Kidney epithelial cell (primary cell): Measurements from ENCODE around the gene ATOH8. TPM values are rescaled to one million over a fixed set of nuclear protein-coding genes. Genes with fewer than 3 reads are reported as not detected.
A peak's percentile ranks its signal among the peaks of the same experiment; 100 is the strongest.

Source experiments
- DNase-seq: peaks from one replicate; pipeline ENCODE4 v3.0.0-alpha.2; 2010; ENCODE audit warnings: low read depth
- H3K27me3 ChIP-seq: 2 replicates; pipeline ENCODE4 v1.6.0; 2011; ENCODE audit warnings: low read length; ENCODE audit not compliant: control insufficient read depth, insufficient read depth
- H3K36me3 ChIP-seq: 2 replicates; pipeline ENCODE4 v1.5.1; 2011; ENCODE audit warnings: low read length; ENCODE audit not compliant: control insufficient read depth, insufficient read depth
- H3K4me3 ChIP-seq: 2 replicates; pipeline ENCODE4 v1.5.1; 2011; ENCODE audit warnings: low read depth, mild to moderate bottlenecking, control low read depth, low read length
- total RNA-seq: library from RNA; depleted of rRNA; stranded (reverse); fragments of >200 nt; gene quantifications from 2 replicates; pipeline ENCODE4 v1.2.3, GENCODE V29; 2015
- TF ChIP-seq, protein P1 (sequence below): IDR thresholded peaks from 2 replicates; pipeline ENCODE4 v1.5.1; 2011; ENCODE audit warnings: mild to moderate bottlenecking, moderate library complexity, low read length, control low read depth, inconsistent platforms; ENCODE audit not compliant: insufficient read depth, poor library complexity, severe bottlenecking

Gene ATOH8
- total RNA-seq, 1 donor from 2014 or later = 1.0 TPM

DNA sequence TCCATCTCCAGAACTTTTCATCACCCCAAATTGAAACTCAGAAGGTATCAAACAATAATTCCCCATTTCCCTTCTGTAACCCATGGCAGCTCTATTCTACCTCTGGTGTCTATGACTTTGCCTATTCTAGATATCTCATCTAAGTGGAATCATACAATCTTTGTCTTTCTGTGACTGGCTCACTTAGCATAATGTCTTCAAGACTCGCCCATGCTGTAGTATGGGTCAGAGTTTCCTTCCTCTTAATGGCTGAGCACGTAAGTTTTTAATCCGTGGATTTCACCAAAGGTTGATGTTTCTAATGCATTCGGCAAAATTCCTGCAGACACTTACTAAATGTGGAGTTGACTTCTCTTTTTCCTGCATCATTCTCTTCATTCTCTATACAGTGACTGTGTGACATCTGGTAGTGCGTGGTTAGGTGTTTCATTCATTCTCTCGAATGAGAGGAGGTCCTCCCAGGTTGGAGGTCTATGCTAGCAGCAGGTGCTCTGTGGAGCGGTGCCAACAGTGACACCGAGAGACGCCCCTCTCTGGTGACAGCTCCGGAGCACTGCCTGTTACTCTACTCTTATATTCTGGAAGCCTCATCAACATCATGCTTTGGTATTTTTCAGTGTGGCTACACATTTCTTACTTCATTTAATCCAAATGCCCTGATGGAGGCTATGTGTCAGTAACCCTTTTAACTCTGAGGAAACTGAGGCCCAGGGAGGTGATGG lies 50.1 kb downstream of the ATOH8 start:
- no peak overlapping the region for H3K4me3 ChIP-seq
- no peaks in the 10 kb centered on the region for H3K27me3 ChIP-seq
- no peak for DNase-seq
- TF ChIP-seq, protein P1, sequence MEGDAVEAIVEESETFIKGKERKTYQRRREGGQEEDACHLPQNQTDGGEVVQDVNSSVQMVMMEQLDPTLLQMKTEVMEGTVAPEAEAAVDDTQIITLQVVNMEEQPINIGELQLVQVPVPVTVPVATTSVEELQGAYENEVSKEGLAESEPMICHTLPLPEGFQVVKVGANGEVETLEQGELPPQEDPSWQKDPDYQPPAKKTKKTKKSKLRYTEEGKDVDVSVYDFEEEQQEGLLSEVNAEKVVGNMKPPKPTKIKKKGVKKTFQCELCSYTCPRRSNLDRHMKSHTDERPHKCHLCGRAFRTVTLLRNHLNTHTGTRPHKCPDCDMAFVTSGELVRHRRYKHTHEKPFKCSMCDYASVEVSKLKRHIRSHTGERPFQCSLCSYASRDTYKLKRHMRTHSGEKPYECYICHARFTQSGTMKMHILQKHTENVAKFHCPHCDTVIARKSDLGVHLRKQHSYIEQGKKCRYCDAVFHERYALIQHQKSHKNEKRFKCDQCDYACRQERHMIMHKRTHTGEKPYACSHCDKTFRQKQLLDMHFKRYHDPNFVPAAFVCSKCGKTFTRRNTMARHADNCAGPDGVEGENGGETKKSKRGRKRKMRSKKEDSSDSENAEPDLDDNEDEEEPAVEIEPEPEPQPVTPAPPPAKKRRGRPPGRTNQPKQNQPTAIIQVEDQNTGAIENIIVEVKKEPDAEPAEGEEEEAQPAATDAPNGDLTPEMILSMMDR = no peak
- no peaks in the 10 kb centered on the region for H3K36me3 ChIP-seq

DNA sequence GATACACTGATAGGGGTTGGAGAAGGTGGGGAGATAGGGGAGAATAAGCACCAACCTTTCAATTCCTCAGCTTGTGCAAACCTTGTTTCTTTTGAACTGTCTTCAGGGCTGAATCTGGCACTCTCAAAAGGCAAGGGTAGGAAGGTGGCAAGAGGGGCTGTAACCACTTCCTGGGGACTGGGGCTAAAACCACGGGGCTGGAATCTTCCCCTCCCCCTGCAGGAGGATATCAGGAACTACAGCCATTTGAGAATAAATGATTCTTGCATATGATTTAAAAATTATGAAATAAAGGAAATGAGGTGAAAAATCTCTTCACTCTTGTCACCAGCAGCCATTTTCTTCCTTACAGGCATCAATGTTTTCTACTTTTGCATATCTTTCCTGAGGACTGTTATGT lies 50.8 kb downstream of the ATOH8 start:
- no peaks in the 10 kb centered on the region for H3K36me3 ChIP-seq
- no peaks in the 10 kb centered on the region for H3K27me3 ChIP-seq
- no peak overlapping the region for H3K4me3 ChIP-seq
- no peak for DNase-seq
- TF ChIP-seq, protein P1 = peak; percentile 53

DNA sequence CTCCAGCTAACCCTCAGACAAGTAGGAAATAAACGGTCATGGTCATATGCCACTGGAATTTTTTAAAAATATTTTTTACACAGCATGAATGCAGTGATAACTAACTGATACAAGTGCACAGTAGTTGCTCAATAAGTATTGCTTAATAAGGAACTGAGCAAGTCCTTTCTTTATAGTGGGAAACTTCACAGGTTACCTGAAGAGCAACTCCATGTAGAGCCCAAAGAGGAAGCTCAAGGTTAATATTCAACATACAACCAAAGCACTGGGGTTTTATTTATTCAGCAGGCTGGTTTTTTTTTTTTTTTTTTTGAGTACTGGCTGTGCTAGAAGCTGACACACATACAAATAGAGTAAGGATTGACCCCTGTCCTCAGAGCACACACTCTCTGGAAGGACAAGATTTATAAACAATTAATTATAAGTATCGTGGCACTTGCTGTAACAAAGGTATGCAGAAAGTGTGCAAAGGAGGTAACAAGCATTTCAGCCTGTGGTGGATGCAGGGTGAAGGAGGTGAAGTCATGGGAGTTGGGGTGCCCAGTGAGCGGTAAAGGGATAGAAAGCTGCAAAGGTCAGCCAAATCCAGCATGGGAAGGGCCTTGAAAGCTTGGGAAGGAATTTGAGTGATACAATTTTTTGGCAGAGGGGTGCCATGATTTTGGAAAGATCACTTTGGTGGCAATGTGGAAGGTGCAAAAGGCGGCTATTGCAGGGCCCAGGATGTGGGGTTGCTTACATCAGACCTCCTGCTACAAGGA lies 52.7 kb downstream of the ATOH8 start:
- no peak overlapping the region for H3K4me3 ChIP-seq
- DNase-seq = peak; percentile 39
- TF ChIP-seq, protein P1 = no peak
- H3K27me3 ChIP-seq = no peaks in the 10 kb centered on the region
- no peaks in the 10 kb centered on the region for H3K36me3 ChIP-seq

DNA sequence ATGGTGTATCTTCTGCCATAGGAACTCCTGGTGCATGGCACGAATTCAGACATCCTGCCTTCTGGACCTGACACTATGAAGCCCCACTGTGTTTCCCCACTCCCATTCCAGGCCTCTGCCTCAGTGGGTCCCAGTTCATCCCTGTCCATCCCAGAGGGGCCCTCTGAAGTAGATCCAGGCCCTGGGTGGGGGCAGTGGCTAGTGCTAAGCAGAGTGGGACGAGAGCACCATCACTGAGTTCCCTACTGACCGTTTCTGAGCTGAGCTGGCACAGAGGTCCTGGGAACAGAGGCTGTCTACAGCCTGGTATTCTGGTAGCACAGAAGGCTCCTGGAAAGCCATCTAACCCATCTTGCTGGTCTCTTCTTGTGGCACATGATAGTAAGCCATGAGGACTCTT lies 54.0 kb downstream of the ATOH8 start:
- H3K27me3 ChIP-seq = no peaks in the 10 kb centered on the region
- TF ChIP-seq, protein P1 = no peak
- no peak for DNase-seq
- H3K4me3 ChIP-seq = no peak overlapping the region
- no peaks in the 10 kb centered on the region for H3K36me3 ChIP-seq

DNA sequence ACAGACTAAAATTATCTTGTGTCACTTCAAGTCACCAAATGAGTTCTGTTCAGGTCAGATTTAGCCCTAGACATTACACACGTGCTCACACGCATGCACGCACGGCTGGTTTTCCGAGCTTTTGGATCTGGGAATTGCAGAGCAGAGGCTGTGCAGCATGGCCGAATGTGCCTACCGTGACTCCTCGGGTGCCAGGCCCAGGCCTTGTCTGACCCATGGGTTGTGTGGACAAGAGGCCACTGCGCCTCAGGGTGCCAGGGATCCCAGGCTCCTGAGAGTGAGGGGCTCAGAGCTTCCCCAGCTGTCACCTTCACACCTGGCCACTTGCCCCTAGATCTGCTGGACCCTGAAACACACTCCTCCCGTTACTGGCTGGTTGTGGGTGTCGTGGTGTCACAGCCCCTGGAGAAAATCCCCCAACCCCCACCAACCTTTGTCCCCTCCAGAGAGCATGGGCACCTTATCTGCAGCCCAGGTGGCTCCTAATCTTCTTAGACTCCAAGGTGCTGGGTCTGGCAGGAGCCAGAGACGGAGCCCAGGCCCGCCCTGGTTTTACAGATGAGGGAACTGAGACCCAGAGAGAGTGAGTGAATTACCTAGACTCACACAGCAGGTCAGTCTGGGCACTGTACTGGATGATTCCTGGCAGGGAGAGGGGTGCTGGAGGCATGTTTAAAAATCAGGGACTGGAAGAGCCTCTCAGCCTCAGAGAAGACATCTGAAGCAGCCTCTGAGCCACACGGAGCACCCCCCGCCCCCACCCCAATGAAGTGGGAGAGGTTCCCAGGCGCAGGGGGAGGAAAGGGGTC lies 56.8 kb downstream of the ATOH8 start:
- H3K27me3 ChIP-seq = peaks cover 3% of the 10 kb centered on the region
- TF ChIP-seq, protein P1 = no peak
- no peak for DNase-seq

More for the DNA sequence above, 56.8 kb downstream of the ATOH8 start:
- H3K4me3 ChIP-seq = no peak overlapping the region
- H3K36me3 ChIP-seq = no peaks in the 10 kb centered on the region
